Measurements from ENCODE around the gene PTCD2. TPM values are rescaled to one million over a fixed set of nuclear protein-coding genes. Genes with fewer than 3 reads are reported as not detected.

Gene PTCD2
- 7.4 and 9.3 TPM in 2 replicates for total RNA-seq

DNA sequence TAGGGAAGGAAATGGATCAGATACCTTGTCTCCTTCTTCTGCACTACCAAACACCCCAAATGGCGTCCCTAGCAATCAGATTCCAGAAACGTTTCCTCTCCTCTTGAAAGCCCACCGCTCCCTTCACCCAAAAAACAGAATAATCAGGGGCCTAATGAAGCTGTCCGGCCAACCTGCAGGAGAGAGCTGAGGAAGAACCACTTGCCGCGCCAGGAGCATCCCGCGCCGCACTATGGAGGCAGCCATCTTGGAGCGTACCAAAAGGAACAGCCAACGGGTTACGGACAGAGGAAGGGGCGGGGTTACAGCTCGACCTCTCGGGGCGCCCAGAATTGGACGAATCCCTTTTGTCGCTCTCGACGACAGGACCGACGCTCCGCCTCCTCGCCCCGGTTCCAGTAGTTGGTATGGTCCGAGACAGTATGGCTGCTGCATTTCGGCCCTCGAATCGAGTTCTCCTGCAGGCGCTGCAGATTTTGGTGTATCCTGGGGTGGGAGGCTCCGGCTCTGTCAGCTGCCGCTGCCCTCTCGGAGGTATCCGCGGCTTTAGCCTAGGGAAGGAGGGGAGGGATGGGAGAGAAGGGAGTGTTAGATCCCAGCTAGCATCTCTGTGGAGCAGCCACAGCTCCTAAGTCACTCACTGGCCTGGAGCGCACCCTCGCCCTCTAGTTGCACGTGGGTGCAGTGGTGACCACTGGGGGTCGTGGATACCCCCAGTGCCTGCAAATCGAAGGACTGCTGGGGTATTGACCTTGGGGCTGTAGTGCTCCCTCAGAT is at the start of gene PTCD2, which contains the start of gene MRPS27:
PTCD2 (plus strand) TSS at position 398 of the 777 bp plus-strand sequence; CDS start at position 408, 10 bp downstream.
MRPS27 (minus strand) TSS at position 265 of the 777 bp plus-strand sequence; CDS start at position 246, 19 bp downstream.
- DNase-seq (ENCODE audit: extremely low read depth, low read depth, low spot score): peak; percentile 94

DNA sequence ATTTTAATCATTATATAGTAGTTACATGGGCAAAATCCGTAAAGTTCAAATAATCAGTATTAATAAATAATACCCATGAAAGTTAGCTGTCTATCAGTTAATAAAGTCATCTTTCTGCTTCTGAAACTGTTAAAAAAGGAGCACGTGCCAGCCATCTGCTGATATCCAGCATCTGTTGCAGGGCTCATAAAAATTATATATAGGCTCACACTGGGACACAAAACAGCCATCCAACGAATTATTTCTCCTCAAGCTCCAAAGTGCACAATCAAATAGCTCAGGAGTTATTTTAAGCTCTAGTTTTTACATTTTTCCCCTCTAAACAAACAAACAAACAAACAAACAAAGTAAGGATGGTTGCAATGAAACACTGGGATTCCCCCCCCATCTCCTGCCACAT is 48.5 kb upstream of the PTCD2 start:
- DNase-seq (ENCODE audit: extremely low read depth, low read depth, low spot score): no peak

DNA sequence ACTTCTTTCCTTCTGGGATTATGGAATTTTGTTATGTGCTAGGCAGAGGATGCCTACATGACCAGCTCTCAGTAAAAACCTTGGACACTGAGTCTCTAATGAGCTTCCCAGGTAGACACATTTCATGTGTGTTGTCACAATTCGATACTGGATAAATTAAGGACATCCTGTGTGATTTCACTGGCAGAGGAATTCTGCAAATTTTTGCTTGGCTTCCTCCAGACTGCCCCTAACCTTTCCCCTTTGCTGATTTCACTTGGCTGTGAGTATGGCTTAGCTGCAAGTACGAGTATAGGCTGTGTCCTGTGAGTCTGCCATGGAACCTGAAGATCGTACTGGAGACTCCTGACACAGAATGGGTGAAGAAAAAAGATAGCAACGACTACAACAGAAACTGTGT is 47.8 kb upstream of the PTCD2 start:
- DNase-seq (ENCODE audit: extremely low read depth, low read depth, low spot score): no peak

DNA sequence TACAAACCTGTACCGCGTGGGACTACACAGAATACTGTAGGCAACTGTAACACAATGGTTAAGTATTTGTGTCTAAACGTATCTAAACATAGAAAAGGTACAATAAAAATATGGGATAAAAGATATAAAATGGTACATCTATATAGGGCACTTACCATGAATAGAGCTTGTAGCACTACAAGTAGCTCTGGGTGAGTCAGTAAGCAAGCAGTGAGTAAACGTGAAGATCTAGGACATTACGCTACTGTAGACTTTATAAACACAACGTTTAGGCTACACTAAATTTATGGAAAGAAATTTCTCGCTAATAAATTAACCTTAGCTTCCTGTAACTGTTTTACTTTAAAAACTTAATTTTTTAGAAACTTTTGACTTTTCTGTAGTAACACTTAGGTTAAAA is 46.6 kb upstream of the PTCD2 start:
- no peak for DNase-seq (ENCODE audit: extremely low read depth, low read depth, low spot score)

DNA sequence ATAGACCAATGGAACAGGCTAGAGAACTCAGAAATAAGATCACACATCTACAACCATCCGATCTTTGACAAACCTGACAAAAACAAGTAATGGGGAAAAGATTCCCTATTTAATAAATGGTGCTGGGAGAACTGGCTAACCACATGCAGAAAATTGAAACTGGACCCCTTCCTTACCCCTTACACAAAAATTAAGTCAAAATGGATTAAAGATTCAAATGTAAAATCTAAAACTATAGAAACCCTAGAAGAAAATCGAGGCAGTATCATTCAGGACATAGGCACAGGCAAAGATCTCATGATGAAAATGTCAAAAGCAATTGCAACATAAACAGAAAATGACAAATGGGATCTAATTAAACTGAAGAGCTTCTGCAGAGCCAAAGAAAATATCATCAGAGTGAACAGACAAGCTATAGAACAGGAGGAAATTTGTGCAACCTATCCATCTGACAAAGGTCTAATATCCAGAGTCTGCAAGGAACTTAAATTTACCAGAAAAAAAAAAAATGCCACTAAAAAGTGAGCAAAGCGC is 43.9 kb upstream of the PTCD2 start:
- DNase-seq (ENCODE audit: extremely low read depth, low read depth, low spot score): no peak

- no peak for DNase-seq (ENCODE audit: extremely low read depth, low read depth, low spot score)
Measured at GRCh38 chr5:72280581-72281069, 39.5 kb upstream of the PTCD2 start.

- no peak for DNase-seq (ENCODE audit: extremely low read depth, low read depth, low spot score)
Measured at GRCh38 chr5:72281430-72281763, 38.8 kb upstream of the PTCD2 start.

DNA sequence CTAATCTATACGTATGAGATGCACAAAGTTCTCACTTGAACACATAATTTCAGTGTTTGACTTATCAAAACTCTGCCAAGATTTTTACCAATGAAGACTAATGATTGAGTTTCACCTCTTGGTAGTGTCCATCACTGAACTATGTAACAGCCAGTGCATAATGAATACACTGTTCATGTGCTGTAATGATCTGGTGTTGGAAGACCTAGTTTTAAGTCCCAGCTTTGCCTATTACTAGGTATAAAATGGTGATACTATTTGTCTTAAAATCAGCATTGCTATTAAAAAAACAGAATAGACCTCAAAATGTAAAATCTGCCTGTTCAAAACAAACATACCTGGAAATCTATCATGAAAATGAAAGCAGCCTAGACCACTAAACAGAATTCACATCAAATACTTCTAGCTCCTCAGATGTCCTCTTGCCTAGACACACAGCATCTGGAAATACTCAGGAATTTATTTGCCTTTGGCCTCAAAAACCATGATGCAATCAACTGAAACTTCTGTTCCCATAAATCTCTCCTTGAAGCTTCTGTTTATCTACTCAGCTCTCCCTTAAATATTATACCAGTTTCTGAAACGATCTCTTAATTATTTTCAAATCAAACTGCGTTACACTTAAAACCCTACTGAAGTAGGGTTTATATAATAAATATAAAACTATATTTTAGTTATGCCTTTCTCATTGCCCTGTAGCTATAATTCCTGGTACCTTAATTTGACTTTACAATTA is 38.2 kb upstream of the PTCD2 start:
- no peak for DNase-seq (ENCODE audit: extremely low read depth, low read depth, low spot score)

- DNase-seq (ENCODE audit: extremely low read depth, low read depth, low spot score): no peak
Measured at GRCh38 chr5:72282878-72283277, 37.3 kb upstream of the PTCD2 start.

- DNase-seq (ENCODE audit: extremely low read depth, low read depth, low spot score): no peak
Measured at GRCh38 chr5:72283358-72283757, 36.8 kb upstream of the PTCD2 start.

- no peak for DNase-seq (ENCODE audit: extremely low read depth, low read depth, low spot score)
Measured at GRCh38 chr5:72284559-72285423, 35.4 kb upstream of the PTCD2 start.

DNA sequence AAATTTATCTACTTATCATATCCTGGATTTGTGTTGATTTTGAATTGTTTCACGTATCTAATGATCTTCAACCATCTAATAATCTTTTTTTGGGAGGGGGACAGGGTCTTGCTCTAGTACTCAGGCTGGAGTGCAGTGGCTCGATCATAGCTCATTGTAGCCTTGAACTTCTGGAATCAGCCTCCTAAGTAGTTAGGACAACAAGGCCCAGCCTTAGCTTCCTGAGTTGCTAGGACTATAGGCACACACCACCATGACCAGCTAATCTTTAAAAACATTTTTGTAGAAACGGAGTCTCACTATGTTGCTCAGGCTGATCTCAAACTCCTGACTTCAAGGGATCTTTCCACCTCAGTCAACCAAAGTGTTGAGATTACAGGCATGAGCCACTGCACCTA is 34.8 kb upstream of the PTCD2 start:
- no peak for DNase-seq (ENCODE audit: extremely low read depth, low read depth, low spot score)

GRCh38 chr5:72286798-72287197 is 33.4 kb upstream of the PTCD2 start:
- no peak for DNase-seq (ENCODE audit: extremely low read depth, low read depth, low spot score)

- no peak for DNase-seq (ENCODE audit: extremely low read depth, low read depth, low spot score)
Measured at GRCh38 chr5:72288924-72289323, 31.2 kb upstream of the PTCD2 start.

GRCh38 chr5:72290356-72291133 is 29.6 kb upstream of the PTCD2 start:
- no peak for DNase-seq (ENCODE audit: extremely low read depth, low read depth, low spot score)

- DNase-seq (ENCODE audit: extremely low read depth, low read depth, low spot score): no peak
Measured at GRCh38 chr5:72291601-72292000, 28.6 kb upstream of the PTCD2 start.

DNA sequence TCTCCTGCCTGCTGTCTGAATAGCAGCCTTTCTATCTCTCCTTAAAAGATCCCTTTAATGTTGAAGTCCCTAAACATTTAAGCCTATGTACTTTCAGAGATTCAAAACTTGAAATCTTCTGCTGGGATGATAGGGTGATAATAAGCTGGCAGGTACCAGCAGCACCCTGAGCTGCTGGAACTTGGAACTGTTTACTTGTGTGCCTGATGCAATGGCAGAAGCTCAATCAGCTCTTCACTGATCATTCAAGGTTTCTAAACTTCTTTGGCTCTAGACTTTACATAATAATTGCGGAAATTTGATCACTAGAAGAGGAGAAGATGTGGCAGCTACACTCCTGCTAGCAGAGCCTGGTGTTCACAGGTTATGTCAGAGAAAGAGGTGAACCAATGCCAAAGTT is 27.8 kb upstream of the PTCD2 start:
- DNase-seq (ENCODE audit: extremely low read depth, low read depth, low spot score): no peak

- no peak for DNase-seq (ENCODE audit: extremely low read depth, low read depth, low spot score)
Measured at GRCh38 chr5:72293495-72294055, 26.6 kb upstream of the PTCD2 start.

DNA sequence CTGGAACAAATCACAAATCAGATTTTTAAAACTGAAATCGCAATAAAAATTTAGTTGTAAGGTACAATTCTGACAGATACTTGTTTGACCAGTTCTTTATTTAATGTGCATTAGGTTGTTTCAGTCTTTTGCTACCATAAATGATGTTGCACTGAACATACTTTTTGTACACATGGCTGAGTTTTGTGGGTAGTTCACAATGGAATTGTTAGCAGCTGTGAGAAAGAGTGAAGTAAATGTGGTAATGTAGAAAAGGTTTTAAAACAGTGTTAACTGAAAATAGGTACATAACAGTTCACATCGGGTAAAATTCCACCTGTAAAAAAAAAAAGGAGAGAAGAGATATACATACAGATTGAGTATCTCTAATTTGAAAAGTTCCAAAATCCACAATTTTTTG is 25.7 kb upstream of the PTCD2 start:
- no peak for DNase-seq (ENCODE audit: extremely low read depth, low read depth, low spot score)

DNA sequence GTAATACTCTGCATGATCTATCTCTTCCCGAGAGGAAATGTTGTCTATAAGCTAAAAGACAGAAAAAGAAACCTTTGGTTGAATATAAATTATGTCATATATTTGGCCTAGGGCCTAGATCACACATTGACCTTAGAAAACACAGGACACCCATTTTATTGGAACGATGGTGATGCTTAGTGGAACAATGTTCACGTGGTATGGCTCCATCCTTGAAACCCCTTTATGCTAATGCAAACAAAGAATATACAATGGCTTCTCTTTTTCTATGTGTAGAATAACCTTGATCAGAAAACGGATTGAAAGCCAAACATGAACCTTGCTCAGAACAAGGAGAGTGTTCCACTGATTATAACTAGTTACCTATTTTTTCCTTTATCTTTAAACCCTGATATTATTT is 24.6 kb upstream of the PTCD2 start:
- DNase-seq (ENCODE audit: extremely low read depth, low read depth, low spot score): no peak

All from glomerular endothelial cell (primary cell).